GM21529 (cell line): Measurements from ENCODE around the gene MOB3A.
A peak's percentile ranks its signal among the peaks of the same experiment; 100 is the strongest.

ENCODE experiments used
- ATAC-seq: cut with Tn5 transposase; IDR thresholded peaks from one replicate; pipeline ENCODE4 v1.9.1; 2021; ENCODE audit not compliant: unreplicated experiment

The MOB3A gene

DNA sequence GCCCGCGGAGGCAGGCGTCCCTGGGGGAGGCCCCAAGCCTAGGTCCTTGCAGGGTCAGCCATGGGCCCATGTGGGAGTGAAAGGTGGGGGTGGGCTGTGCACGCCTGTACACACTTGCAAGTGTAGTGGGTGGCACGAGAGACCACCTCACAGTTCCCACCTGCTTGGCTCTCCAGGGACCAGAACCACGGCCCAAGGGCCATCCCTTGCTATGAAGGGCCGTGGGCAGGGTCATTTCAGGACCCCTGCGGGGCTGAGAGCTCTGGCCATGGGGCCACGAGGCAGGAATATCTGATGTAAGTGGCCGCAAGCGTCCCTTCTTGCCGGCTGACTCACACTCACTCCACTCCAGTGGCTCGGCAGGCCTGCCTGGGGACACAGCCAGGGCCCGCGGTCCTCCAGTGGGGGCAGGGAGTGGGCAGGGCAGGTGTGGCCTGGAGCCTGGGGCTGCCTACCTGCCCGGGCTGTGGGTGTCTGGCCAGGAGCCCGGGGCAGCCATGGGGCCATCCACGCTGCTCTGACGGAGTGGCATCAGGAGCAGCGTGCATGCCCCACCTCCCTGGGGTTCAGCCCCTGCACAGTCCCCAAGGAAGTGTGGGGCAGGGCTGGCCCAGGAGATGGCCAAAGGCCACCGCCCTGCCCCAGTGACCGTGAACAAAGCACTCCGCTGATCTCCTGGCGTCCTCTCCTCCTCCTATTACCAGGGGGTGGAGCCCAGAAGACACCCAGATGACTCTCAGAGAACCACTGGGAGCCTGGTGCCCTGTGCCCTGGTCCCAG is 36.5 kb downstream of the MOB3A start:
- no peak for ATAC-seq

DNA sequence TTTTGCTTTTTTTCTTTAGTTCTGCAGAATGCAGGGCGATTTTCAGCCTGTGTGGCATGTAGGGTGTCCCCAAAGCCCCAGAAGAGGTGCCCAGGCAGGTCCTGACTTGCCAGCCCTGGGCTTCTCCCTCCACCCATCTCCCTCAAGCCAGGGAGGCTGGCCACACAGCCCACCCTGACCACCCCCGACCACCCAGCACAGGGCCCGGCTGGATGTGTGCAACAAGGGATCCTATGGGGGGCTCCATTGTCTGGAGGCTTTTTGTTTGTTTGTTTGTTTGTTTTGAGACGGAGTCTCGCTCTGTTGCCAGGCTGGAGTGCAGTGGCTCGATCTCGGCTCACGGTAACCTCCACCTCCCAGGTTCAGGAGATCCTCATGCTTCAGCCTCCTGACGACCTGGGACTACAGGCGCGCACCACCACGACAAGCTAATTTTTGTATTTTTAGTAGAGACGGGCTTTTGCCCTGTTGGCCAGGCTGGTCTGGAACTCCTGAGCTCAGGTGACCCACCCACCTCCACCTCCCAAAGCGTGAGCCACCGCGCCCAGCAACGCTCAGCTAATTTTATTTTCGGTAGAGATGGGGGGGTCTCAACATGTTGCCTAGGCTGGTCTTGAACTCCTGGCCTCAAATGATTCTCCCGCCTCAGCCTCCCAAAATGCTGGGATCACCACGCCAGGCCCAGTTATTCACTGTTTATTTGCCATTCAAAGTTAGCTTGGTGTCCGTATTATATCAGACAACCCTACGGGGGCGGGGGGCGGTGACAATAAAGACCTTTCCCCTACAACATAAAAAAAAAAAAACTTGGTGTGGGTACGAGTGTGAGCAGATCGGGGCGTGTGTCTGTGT is 37.3 kb downstream of the MOB3A start:
- no peak for ATAC-seq

DNA sequence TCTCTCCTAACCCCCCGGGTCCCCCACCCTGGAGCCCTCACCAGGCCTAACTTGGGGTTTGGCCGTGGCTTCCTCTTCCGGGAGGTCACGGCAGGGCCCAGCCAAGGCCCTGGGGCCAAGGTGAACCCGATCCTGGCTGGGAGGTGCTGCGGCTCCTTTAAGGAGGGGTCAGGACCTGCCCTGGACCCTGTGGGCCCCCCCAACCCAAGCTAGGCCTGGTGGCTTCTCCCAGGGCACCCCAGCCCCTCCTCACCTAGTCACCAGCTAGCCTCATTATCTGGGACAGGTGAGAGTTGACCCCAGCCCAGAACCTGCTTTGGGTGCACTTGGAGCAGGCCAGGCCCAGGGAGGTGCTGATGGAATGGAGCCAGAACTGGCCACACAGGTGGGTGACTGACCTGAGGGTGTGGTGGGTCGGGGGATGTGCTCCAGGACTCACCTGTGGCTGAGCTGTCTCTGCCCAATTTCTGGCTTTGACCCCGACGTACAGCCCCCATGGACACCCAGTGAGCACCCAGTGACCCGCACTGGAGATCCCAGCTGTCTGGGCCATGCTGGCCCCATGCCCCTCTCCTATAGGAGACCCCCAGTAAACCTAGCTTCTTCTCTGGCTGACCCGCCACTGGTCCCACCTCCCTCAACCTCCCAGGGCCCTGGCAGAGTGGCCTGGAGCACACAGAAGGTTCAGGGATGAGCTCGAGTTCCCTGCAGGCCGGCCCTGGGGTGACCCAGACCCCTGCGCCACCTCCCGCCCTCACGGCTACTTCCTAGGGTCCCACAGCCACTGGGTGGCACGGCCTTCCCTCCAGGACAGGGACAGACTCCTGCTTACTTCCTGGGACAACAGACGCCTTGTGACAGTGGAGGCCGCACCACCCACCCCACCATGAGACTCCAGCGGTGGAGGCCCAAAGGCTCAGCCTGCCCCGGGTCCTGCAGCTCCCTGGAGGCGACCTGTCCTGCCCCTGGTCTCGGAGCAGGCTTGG is 38.3 kb downstream of the MOB3A start:
- no peak for ATAC-seq

DNA sequence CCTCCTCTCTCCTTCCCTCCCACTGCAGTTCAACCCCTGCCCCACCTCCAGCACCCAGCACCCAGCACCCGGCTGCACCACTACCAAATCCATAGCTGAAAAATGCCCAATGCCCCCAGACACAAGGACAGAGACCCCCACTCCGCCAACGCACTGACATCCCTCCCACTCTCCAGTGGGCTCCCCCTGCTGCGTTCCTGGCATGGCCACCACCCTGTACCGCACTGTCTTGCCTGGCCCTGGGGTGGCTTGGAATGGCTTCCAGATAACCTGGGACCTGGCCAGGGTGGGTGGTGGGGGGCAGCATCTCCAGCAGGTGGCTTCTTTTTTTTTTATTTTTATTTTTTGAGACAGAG is 39.3 kb downstream of the MOB3A start:
- ATAC-seq = no peak

DNA sequence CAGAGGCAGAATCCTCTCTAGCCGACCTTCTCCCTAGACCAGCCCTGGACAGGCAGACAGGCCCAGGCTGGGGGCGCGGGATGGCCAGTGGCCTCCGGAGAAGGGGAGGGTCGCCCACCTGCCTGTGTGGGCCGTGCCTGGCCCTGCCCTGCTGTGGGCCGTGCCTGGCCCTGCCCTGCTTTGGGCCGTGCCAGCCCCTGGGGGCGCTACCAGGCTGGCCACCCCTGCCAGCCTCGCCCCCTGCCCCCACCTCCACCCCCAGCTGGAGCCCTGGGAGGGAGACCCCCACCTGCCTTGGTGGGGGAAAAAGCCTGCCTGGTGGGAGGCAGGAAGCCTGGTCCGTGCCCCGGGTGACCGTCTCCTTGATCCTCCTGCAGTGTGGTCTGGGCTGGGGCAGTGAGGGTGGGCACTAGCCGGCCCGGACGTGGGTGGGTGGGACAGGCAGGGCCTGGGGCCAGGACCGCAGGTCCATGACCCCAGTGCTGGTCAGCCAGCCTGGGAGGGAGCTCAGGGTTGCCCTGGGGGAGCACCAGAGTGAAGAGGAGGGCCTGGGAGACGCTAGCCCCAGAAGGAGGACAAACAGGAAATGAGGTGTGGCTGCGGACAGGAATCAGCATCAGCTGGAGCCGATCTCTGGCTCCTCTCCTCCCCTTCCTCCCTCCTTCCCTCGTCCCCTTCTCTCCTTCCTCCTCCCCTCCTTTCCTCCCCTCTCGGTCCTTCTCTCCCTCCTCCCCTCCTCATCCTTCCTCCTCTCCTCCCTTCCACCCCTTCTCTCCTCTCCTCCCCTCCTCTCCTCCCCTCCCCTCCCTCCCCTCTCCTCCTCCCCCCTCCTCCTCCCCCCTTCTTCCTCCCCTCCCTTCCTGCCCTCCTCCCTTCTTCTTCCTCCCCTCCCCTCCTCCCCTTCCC is 39.9 kb downstream of the MOB3A start:
- no peak for ATAC-seq

DNA sequence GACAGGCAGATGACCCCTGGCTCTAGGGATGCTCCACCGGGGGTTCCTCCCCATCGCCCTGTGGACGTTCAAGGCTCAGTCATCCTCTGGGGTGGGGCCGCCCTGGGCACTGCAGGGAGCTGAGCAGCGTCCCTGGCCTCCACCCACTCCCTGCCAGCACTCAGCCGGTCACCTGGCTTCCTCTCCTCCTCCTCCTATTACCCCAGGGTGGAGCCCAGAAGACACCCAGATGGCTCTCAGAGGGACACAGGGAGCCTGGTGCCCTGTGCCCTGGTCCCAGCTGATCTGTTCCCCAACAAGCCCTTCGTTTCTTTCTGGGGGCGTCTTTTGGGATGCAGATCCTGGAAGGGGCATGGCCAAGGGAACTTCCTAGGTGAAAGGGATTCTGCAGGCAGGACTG is 41.4 kb downstream of the MOB3A start:
- ATAC-seq = no peak

DNA sequence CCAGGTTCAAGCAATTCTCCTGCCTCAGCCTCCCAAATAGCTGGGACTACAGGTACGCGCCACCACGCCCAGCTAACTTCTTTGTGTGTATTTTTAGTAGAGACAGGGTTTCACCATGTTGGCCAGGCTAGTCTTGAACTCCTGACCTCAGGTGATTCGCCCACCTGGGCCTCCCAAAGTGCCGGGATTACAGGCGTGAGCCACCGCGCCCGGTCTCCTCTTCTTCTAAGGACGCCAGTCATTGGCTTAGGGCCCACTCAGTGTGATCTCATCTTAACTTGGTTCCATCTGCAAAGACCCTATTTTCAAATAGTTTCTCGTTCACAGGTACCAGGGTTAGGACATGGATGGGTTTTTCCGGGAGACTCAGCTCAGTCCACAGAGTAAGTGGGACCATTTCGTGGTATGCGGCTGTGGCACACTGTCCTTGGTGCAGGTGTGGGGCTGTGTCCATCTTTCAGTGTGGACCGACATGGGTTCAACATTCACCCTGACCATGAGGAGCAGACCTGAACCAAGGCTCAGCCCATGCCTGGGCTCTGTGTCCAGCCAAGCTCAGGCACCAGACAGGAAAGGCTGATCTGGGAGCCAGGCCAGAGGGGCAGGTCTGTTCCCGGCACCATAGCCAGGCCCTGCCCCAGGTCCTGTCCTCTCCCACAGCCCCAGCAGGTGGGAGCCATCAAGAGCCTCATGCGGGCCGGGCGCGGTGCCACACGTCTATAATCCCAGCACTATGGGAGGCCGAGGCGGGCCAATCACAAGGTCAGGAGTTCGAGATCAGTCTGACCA is 42.3 kb downstream of the MOB3A start:
- ATAC-seq = no peak

DNA sequence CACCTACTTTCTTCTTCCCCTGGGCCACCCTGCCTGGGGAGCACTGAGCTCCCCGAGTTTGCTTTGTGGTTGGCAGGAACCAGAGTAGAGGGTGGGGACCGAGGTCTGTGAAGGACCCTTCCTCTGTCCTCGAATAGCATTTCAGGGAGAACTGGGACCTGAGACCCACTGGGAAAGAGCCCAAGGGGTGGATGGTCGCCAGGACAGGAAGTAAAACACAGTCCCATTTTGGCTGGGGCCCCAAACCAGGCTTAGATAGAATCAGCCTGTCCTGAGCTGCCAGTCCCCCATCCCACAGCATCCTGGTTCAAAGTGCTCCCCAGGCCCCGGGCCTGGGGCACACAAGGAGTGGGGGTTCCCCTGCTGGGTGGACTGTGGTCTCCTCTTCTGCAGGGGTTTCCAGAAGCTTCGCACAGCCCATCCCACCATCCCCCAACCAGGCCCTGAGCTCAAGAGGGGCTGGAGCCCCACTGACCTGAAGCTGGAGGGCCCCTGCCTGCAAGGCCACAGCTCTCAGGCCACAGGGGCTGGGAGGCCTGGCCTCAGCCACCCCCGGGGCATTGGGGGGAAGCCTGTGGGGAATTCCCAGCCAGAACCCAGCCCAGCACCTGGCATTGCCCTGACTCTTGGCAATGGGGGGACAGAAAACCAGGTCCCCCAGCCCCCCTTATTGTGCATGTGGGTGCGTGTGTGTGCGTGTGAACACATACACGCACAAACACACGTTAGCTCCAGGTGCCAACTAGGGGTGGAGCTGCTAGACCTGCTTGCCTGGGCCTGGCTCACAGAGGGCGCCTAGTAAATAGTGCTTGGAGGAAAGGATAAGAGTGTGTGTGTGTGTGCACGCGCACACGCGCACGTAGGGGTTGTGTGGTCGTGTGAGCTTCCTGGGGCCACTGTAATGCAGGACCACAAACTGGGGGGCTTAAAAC is 44.1 kb downstream of the MOB3A start:
- ATAC-seq = no peak

DNA sequence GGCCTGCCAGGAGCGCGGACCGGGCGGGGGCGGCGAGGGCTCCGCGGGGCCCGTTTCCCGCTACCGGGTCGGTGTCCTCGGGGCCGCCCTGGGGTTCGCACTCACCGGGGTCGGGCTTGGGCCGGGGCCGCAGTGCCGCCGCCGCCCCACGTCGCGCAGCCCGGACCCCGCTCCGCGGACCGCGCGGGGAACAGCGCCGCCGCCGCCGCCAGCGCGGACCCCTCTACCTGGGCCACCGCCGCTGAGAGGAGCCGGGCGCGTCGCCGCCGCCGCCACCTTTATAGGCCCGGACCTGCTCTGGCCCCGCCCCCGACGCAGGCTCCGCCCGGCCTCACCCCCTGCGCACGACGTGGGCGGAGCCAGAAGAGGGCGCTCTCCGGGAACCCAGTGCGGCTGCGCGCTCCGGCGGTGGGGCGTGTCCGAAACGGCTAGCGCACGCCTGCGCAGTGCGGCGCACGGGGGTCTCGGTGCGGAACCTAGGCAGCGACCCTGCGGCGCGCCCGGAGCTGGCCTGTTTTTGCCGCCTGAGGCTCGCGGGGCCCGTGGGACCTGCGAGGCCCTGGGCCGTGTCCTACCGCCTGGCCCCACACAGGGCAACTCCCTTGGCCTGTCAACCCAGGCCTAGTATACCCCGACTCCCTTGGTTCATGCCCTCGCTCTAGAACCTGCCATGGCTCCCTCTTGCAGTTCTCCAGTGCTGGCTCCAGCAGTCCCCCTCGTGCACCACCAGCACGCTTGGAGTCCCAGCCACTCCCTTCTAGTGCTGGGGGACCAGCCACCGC is 44.9 kb downstream of the MOB3A start, which contains the start of gene MKNK2:
TSS of gene MKNK2 (minus strand) at position 254 of the 782 bp plus-strand sequence. CDS start 393 bp downstream, outside the sequence.
- ATAC-seq = peak; percentile 37

DNA sequence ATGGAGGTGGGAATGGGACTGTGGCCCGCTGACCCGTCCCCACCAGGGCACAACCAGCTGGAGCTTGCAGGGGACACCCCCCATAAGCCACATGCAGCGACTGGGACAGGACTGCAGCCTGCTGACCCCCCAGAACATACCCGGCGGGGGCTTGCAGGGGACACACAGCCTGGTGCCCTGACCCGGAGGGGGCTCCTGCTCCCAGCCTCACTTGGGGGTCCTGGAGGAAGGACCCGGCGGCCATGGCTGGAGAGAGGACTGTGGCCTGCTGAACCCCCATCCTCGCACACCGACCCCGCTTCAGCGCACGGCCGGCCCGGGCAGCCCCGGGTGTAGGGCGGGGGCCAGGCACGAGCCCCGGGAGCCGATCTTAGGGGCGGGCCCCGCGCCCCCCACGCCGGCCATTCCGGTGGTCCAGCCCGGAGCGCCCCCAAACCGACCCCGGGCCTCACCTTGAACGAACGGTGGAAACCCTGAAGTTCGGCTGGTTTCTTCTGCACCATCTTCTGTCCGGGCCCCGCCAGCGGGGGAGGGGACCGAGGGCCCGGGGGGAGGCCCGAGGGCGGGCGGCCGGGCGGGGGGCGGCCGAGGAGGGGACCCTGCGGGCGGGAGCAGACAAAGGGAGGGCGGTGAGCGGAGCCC is 45.7 kb downstream of the MOB3A start:
- ATAC-seq = peak; percentile 7

DNA sequence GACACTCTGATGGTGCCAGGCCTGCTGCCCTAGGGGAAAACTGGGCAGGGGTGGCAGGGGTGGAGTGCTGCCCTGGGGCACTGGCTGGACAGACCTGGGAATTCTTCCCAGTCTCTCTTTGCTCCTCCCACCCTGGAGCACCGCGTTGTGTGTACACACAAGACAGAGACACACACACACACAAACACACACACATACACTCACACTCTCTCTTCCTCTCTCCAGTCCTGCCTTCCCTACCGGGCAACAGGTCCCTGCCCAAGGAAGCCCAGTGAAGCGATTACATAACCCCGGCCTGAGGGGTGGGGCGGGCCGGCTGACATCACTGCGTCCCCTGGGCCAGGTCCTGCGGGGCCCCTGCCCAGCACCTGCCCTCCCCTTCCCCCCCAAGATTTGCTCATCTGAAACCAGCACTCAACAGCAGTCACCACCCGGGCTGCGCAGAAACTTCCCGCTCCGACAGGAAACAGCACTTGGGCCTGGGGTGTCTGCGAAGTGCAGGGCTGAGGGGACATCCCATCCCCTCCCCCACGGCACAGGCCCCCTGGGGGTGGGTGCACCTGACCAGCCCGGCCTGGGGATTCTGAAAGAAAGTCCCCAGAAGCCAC is 46.3 kb downstream of the MOB3A start:
- ATAC-seq = no peak

DNA sequence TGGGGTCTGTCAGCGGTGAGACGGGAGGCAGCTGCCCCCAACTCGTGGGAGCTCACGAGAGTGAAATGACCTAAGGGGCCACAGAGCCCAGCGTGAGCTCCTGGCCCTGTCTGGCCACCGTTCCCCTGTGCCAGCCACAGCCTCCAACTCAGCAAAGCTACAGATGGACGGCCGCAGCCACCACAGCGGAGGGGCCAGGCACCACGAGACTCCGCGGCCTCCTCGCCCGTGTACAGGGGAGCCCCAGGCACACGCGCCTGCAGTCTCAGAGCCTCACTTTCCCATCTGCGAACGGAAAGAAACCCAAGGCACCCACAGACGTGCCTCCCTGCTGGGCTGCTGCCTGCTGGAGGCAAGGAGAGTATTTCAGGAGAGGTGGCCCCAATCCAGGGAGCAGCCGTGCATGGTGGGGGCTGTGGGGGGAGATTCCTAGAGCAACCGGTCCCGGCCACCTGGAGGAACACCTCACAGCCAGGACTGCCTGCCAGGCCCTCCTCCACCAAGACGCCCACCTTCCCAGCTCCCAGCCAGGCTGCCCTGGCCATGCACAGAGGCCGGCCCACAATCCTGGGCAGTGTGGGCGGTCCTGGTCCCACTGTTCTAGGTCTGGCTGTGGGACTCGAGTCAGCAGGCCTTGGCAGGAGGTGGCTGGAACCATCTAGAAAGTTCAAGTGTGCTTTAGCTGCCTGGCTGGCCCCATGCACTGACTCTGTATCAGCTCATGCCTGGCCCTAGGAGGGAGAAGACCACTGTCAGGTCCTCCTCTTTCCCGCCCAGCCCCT is 47.0 kb downstream of the MOB3A start:
- no peak for ATAC-seq

DNA sequence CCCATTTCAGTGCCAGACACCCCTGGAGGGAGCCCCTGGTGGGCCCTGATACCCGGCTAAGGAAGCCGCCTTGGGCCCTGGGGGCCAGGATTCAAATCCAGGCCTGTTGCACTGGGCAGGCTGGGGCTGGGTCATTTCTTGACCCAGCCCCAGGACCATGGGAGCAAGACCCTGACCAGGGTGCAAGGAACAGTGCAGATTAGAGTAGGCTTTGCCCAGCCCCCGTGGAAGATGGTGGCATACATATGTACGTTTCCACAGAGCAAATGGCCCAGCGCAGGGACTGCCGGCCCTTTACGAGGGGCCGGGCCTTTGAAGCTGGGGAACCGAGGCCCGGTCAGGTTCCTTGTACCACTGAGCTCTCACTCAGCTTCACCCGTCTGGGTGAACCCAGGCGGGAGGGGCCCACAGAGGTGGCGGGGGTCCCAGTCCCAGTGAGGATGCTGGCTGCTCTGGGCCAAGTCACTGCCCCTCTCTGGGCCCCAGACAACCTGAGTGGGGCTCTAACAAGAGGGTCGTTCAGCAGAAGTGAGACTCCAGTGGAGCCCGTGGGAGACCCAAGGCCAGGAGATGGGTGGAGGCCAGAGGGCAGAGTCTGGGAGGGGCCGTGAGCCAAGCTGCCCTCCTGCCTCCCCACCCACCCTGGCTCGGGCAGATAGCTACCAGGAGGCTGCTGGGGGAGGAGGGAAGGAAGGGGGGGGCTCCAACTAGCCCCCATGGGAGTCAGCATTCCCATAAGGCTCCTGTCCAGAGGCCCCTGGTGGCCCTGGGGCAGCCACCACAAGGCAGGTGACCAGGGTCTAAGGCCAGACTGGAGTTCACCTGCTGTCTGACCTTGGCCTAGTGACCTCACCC is 47.8 kb downstream of the MOB3A start:
- no peak for ATAC-seq

DNA sequence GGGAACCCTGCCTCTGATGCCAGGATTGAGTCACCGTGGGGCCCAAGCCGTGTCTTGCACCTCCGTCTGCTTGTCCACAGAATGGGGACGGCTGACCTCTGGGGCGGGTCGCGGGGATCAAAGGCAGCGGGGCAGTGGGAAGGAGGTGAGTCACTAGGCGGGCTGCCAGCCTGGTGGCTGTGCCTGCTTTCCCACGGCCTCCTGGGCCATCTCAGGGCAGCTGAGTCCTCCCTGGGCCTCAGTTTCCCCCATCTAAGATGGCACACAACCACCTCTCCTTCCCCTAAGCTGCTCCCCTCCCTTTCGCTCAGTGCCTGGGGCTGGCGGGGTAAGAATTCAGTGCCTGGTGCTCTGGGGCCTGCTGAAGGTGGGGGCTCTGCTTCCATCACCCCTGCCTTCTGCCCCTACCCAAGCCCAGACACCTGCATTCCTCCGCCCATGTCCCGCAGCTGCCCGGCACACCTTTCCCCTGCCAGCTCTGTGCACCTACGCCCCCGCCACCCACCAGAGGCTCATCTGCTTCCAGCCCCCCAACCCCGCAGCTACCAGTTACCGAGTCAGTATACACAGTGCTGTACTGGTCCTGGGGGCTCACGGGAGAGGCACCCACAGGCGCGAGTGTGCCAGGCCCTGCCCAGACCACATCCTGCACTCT is 48.5 kb downstream of the MOB3A start:
- ATAC-seq = no peak
